HEK293 (cell line): ENCODE measurements around the gene PADI3.

Experiments
- CTCF ChIP-seq: fragments of 450-650 bp; formaldehyde crosslinking; IDR thresholded peaks from 2 replicates; pipeline ENCODE4 v1.5.1; 2016; ENCODE audit warnings: missing biosample characterization, missing genetic modification characterization
- EGR2 ChIP-seq: fragments of 450-650 bp; formaldehyde crosslinking; IDR thresholded peaks from 2 replicates; pipeline ENCODE4 v1.5.1; 2016; ENCODE audit warnings: low read depth, missing biosample characterization, missing genetic modification characterization
- IKZF3 ChIP-seq: fragments of 450-650 bp; IDR thresholded peaks from 2 replicates; pipeline ENCODE4 v1.5.0; 2018; ENCODE audit warnings: missing biosample characterization, mild to moderate bottlenecking, missing genetic modification characterization, moderate library complexity
- KLF17 ChIP-seq: fragments of 450-650 bp; formaldehyde crosslinking; IDR thresholded peaks from 2 replicates; pipeline ENCODE4 v1.5.1; 2016; ENCODE audit warnings: missing biosample characterization, missing genetic modification characterization
- KLF9 ChIP-seq: fragments of 450-650 bp; formaldehyde crosslinking; IDR thresholded peaks from 2 replicates; pipeline ENCODE4 v1.5.1; 2016; ENCODE audit warnings: missing biosample characterization, missing genetic modification characterization, low read depth
- PRDM10 ChIP-seq: fragments of 450-650 bp; formaldehyde crosslinking; IDR thresholded peaks from 2 replicates; pipeline ENCODE4 v1.5.1; 2016; ENCODE audit warnings: missing biosample characterization, missing genetic modification characterization
- SETDB1 ChIP-seq: IDR thresholded peaks from one replicate; pipeline ENCODE4 v1.6.1; 2017; ENCODE audit warnings: mild to moderate bottlenecking, low read length, moderate library complexity, mixed read lengths; ENCODE audit not compliant: insufficient read length
- YY1 ChIP-seq: fragments of 450-650 bp; formaldehyde crosslinking; IDR thresholded peaks from 2 replicates; pipeline ENCODE4 v1.5.1; 2018; ENCODE audit warnings: missing biosample characterization, missing genetic modification characterization
- ZBTB44 ChIP-seq: fragments of 450-650 bp; IDR thresholded peaks from 2 replicates; pipeline ENCODE4 v1.5.1; 2018; ENCODE audit warnings: missing biosample characterization, mild to moderate bottlenecking, missing genetic modification characterization
- ZBTB49 ChIP-seq: fragments of 450-650 bp; formaldehyde crosslinking; IDR thresholded peaks from 2 replicates; pipeline ENCODE4 v1.5.1; 2016; ENCODE audit warnings: missing biosample characterization, missing genetic modification characterization, low read depth
- ZNF133 ChIP-seq: fragments of 450-650 bp; formaldehyde crosslinking; IDR thresholded peaks from 2 replicates; pipeline ENCODE4 v1.5.1; 2016; ENCODE audit warnings: missing biosample characterization, missing genetic modification characterization
- ZNF341 ChIP-seq: fragments of 450-650 bp; formaldehyde crosslinking; IDR thresholded peaks from 2 replicates; pipeline ENCODE4; 2016; ENCODE audit warnings: low read depth, missing biosample characterization, missing genetic modification characterization
- ZNF394 ChIP-seq: fragments of 450-650 bp; formaldehyde crosslinking; IDR thresholded peaks from 2 replicates; pipeline ENCODE4 v1.5.1; 2016; ENCODE audit warnings: missing biosample characterization, missing genetic modification characterization, mild to moderate bottlenecking, moderate library complexity, borderline replicate concordance
- ZNF792 ChIP-seq: fragments of 450-650 bp; formaldehyde crosslinking; IDR thresholded peaks from 2 replicates; pipeline ENCODE4 v1.5.1; 2016; ENCODE audit warnings: missing biosample characterization, missing genetic modification characterization

GRCh38 chr1:17329610-17330009, 80.7 kb downstream of the PADI3 start:
- TF ChIP-seq PRDM10: no peak
- no peak for TF ChIP-seq CTCF (tag by site-specific recombination)
- TF ChIP-seq SETDB1: peak; percentile 62
- no peak for TF ChIP-seq ZNF792 (tag by site-specific recombination)
- TF ChIP-seq ZBTB49 (tag by site-specific recombination): no peak
- TF ChIP-seq YY1: no peak
- TF ChIP-seq KLF17 (tag by site-specific recombination): no peak
- no peak for TF ChIP-seq KLF9 (tag by site-specific recombination)
- TF ChIP-seq EGR2 (tag by site-specific recombination): no peak
- no peak for TF ChIP-seq ZBTB44 (tag by site-specific recombination)
- no peak for TF ChIP-seq ZNF394 (tag by site-specific recombination)
- no peak for TF ChIP-seq ZNF133 (tag by site-specific recombination)
- no peak for TF ChIP-seq IKZF3 (tag by site-specific recombination)
- no peak for TF ChIP-seq ZNF341
